Measurements from ENCODE around the gene ZFP36. TPM values are rescaled to one million over a fixed set of nuclear protein-coding genes. Genes with fewer than 3 reads are reported as not detected.

ZFP36 gene
- total RNA-seq, 1 experiment from 2014 or later: 17.3 TPM

- peaks cover 21% of the 10 kb centered on the region for H3K4me1 Mint-ChIP-seq
- TF ChIP-seq ZNF512 (CRISPR knock-in tag; IDR thresholded peaks at IDR 0.05; ENCODE audit: borderline replicate concordance) (no peak), ZBTB43 (CRISPR knock-in tag; IDR thresholded peaks at IDR 0.05) (no peak), SMAD3 (CRISPR knock-in tag; IDR thresholded peaks at IDR 0.05; ENCODE audit: borderline replicate concordance) (no peak), EMX1 (CRISPR knock-in tag; IDR thresholded peaks at IDR 0.05) (no peak), CREB1 (CRISPR knock-in tag; IDR thresholded peaks at IDR 0.05) (no peak), GTF2I (CRISPR knock-in tag; conservative IDR thresholded peaks at IDR 0.05) (no peak), HMGXB4 (CRISPR knock-in tag; IDR thresholded peaks at IDR 0.05) (no peak), TEAD4 (CRISPR knock-in tag; IDR thresholded peaks at IDR 0.05) (no peak), CREM (CRISPR knock-in tag; IDR thresholded peaks at IDR 0.05) (no peak), RORB (CRISPR knock-in tag; IDR thresholded peaks at IDR 0.05) (no peak)
- TF ChIP-seq, protein P1, sequence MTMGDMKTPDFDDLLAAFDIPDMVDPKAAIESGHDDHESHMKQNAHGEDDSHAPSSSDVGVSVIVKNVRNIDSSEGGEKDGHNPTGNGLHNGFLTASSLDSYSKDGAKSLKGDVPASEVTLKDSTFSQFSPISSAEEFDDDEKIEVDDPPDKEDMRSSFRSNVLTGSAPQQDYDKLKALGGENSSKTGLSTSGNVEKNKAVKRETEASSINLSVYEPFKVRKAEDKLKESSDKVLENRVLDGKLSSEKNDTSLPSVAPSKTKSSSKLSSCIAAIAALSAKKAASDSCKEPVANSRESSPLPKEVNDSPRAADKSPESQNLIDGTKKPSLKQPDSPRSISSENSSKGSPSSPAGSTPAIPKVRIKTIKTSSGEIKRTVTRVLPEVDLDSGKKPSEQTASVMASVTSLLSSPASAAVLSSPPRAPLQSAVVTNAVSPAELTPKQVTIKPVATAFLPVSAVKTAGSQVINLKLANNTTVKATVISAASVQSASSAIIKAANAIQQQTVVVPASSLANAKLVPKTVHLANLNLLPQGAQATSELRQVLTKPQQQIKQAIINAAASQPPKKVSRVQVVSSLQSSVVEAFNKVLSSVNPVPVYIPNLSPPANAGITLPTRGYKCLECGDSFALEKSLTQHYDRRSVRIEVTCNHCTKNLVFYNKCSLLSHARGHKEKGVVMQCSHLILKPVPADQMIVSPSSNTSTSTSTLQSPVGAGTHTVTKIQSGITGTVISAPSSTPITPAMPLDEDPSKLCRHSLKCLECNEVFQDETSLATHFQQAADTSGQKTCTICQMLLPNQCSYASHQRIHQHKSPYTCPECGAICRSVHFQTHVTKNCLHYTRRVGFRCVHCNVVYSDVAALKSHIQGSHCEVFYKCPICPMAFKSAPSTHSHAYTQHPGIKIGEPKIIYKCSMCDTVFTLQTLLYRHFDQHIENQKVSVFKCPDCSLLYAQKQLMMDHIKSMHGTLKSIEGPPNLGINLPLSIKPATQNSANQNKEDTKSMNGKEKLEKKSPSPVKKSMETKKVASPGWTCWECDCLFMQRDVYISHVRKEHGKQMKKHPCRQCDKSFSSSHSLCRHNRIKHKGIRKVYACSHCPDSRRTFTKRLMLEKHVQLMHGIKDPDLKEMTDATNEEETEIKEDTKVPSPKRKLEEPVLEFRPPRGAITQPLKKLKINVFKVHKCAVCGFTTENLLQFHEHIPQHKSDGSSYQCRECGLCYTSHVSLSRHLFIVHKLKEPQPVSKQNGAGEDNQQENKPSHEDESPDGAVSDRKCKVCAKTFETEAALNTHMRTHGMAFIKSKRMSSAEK (CRISPR knock-in tag; IDR thresholded peaks at IDR 0.05; ENCODE audit: borderline replicate concordance): no peak
- TF ChIP-seq, protein P2, sequence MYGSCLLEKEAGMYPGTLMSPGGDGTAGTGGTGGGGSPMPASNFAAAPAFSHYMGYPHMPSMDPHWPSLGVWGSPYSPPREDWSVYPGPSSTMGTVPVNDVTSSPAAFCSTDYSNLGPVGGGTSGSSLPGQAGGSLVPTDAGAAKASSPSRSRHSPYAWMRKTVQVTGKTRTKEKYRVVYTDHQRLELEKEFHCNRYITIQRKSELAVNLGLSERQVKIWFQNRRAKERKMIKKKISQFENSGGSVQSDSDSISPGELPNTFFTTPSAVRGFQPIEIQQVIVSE (CRISPR knock-in tag; IDR thresholded peaks at IDR 0.05; ENCODE audit: borderline replicate concordance): no peak
- H3K36me3 Mint-ChIP-seq: peaks cover 18% of the 10 kb centered on the region
- no peak overlapping the region for H3K4me3 Mint-ChIP-seq
- no peak overlapping the region for H3K27ac Mint-ChIP-seq
- H3K27me3 Mint-ChIP-seq (ENCODE audit: low read depth): no peaks in the 10 kb centered on the region
- ChIA-PET POLR2A (interaction anchor here (0.6 to 1.2 kb wide), 4 partner anchors 10 to 76 kb away, joined by 3 to 4 read pairs (median 4); no protein-coding TSS in a partner anchor), CTCF (interaction anchor here (0.6 to 1.3 kb wide), 5 partner anchors 11 to 103 kb away, joined by 3 to 5 read pairs (median 3); no protein-coding TSS in a partner anchor)
- no peak for DNase-seq (ENCODE audit: low spot score)
- no peaks in the 10 kb centered on the region for H3K9me3 Mint-ChIP-seq
- no peak for ATAC-seq
Observed at GRCh38 chr19:39416152-39417120, 9.8 kb downstream of the ZFP36 start.
